ENCODE results near the gene SEBOX. TPM values are rescaled to one million over a fixed set of nuclear protein-coding genes. Genes with fewer than 3 reads are reported as not detected.
A peak's percentile ranks its signal among the peaks of the same experiment; 100 is the strongest.

The SEBOX gene
- total RNA-seq, 2 experiments from 2014 or later = not detected

GRCh38 chr17:28327031-28327607 lies 37.9 kb downstream of the SEBOX start:
- DNase-seq (peak; percentile 70), ATAC-seq (peak; percentile 88)
- Mint-ChIP-seq H3K9me3 (ENCODE audit: low read depth) (no peaks in the 10 kb centered on the region), H3K27me3 (no peaks in the 10 kb centered on the region), H3K36me3 (peaks cover 32% of the 10 kb centered on the region), H3K4me1 (peaks cover 32% of the 10 kb centered on the region), H3K27ac (peak overlapping the region; percentile 59), H3K4me3 (no peak overlapping the region)
- CTCF ChIA-PET = interaction anchor here (0.6 to 1.7 kb wide), 2 partner anchors 8 to 163 kb away, joined by 4 read pairs; partner anchors contain the start of genes IFT20 and TNFAIP1

GRCh38 chr17:28326114-28326513 lies 38.9 kb downstream of the SEBOX start:
- ATAC-seq = no peak
- H3K4me1 Mint-ChIP-seq = peaks cover 40% of the 10 kb centered on the region
- no peaks in the 10 kb centered on the region for H3K27me3 Mint-ChIP-seq
- CTCF ChIA-PET = interaction anchor here (1.7 kb wide), 1 partner anchor 9 kb away, joined by 4 read pairs; the partner anchor contains the start of genes IFT20 and TNFAIP1
- peaks cover 32% of the 10 kb centered on the region for H3K36me3 Mint-ChIP-seq
- no peaks in the 10 kb centered on the region for H3K9me3 Mint-ChIP-seq (ENCODE audit: low read depth)
- no peak overlapping the region for H3K4me3 Mint-ChIP-seq
- peak; percentile 33 for DNase-seq
- no peak overlapping the region for H3K27ac Mint-ChIP-seq

DNA sequence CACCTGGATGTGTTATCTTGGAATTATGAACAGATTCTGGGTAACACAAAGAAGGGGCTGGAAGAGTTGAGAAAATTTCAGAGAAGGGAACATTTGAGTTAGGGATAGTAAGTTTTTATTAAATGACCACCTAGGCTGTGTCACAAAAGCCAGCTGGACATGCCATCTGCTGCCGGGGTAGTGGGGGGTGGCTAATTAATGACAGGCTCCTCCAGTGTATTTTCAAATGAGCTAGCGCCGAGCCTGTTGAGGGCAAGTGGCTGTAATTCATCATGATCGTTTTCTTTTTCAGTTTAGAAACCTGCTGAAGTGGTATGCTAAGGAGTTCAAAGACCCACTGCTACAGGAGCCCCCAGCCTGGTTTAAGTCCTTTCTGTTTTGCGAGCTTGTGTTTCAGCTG lies 39.8 kb downstream of the SEBOX start:
- no peaks in the 10 kb centered on the region for H3K9me3 Mint-ChIP-seq (ENCODE audit: low read depth)
- no peaks in the 10 kb centered on the region for H3K27me3 Mint-ChIP-seq
- no peak overlapping the region for H3K27ac Mint-ChIP-seq
- H3K4me3 Mint-ChIP-seq = no peak overlapping the region
- peaks cover 49% of the 10 kb centered on the region for H3K4me1 Mint-ChIP-seq
- H3K36me3 Mint-ChIP-seq = peaks cover 34% of the 10 kb centered on the region
- ATAC-seq = no peak
- CTCF ChIA-PET = no interaction called here
- DNase-seq = no peak

DNA sequence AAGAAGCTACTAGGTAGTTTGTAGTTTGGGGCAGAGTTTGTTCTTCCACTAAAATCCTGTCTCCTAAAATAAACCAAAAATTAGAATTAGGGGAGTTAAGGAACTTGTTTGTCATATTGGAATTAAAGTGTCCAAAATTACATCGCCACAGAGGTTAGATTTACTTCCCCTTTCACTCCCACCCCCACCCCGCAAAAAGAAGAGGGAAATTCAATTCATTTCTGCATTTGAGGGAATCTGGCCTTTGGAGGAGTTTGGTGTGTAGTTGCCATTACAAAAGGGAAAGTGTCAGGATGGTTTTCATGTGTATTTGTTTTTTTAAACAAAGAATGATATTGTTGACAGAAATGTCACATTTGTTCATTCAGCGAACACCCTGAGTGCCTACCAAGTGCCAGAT lies 40.2 kb downstream of the SEBOX start:
- peaks cover 34% of the 10 kb centered on the region for H3K36me3 Mint-ChIP-seq
- CTCF ChIA-PET = no interaction called here
- H3K27ac Mint-ChIP-seq = no peak overlapping the region
- no peaks in the 10 kb centered on the region for H3K27me3 Mint-ChIP-seq
- ATAC-seq (no peak), DNase-seq (no peak)
- no peak overlapping the region for H3K4me3 Mint-ChIP-seq
- H3K4me1 Mint-ChIP-seq = peaks cover 53% of the 10 kb centered on the region
- no peaks in the 10 kb centered on the region for H3K9me3 Mint-ChIP-seq (ENCODE audit: low read depth)

GRCh38 chr17:28324267-28324745 lies 40.7 kb downstream of the SEBOX start:
- ATAC-seq (no peak), DNase-seq (no peak)
- Mint-ChIP-seq H3K36me3 (peaks cover 34% of the 10 kb centered on the region), H3K4me3 (no peak overlapping the region), H3K27me3 (no peaks in the 10 kb centered on the region), H3K9me3 (ENCODE audit: low read depth) (no peaks in the 10 kb centered on the region), H3K4me1 (peaks cover 54% of the 10 kb centered on the region), H3K27ac (no peak overlapping the region)
- CTCF ChIA-PET = no interaction called here

- Mint-ChIP-seq H3K36me3 (peaks cover 9% of the 10 kb centered on the region), H3K27me3 (no peaks in the 10 kb centered on the region), H3K27ac (peak overlapping the region; percentile 89), H3K4me1 (peaks cover 42% of the 10 kb centered on the region), H3K9me3 (ENCODE audit: low read depth) (no peaks in the 10 kb centered on the region), H3K4me3 (peak overlapping the region; percentile 94)
- DNase-seq (no peak), ATAC-seq (no peak)
- CTCF ChIA-PET = interaction anchor here (1.7 to 5.2 kb wide), 2 partner anchors 9 to 14 kb away, joined by 3 to 31 read pairs; partner anchors contain the start of genes IFT20 and TNFAIP1
Observed at GRCh38 chr17:28320215-28321061, 44.6 kb downstream of the SEBOX start.

DNA sequence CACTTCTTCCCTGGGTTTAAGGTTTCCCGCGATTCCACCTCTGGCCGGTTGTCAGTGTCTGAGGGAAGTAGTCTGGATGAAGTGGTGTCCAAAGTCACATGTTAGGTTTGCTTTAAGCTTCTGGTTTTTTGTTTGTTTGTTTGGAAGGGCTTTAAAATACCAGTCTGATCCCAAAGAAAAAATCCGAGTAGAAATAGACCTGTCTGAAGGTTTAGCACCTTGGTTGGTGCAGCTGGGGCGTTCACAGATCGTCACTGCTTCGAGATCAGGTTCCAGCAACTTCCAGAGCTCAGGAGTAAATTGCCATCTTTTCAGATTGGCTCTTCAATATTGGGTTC lies 45.4 kb downstream of the SEBOX start:
- H3K27me3 Mint-ChIP-seq = no peaks in the 10 kb centered on the region
- peaks cover 42% of the 10 kb centered on the region for H3K4me1 Mint-ChIP-seq
- ATAC-seq (no peak), DNase-seq (no peak)
- H3K4me3 Mint-ChIP-seq = peak overlapping the region; percentile 94
- H3K9me3 Mint-ChIP-seq (ENCODE audit: low read depth) = no peaks in the 10 kb centered on the region
- peak overlapping the region; percentile 89 for H3K27ac Mint-ChIP-seq
- peaks cover 8% of the 10 kb centered on the region for H3K36me3 Mint-ChIP-seq
- CTCF ChIA-PET = interaction anchor here (1.7 to 5.2 kb wide), 3 partner anchors 8 to 38 kb away, joined by 3 to 31 read pairs (median 5); partner anchors contain the start of genes IFT20, POLDIP2 and TNFAIP1

- no peaks in the 10 kb centered on the region for H3K27me3 Mint-ChIP-seq
- H3K36me3 Mint-ChIP-seq = peaks cover 8% of the 10 kb centered on the region
- CTCF ChIA-PET = interaction anchor here (1.0 to 5.2 kb wide), 8 partner anchors 8 to 425 kb away, joined by 3 to 31 read pairs (median 4); partner anchors contain the start of genes IFT20, LYRM9, POLDIP2 and TNFAIP1
- peaks cover 42% of the 10 kb centered on the region for H3K4me1 Mint-ChIP-seq
- peak; percentile 98 for DNase-seq
- H3K4me3 Mint-ChIP-seq = peak within 1 kb of the TSS; percentile 94
- peak within 1 kb of the TSS; percentile 89 for H3K27ac Mint-ChIP-seq
- H3K9me3 Mint-ChIP-seq (ENCODE audit: low read depth) = no peaks in the 10 kb centered on the region
- peak; percentile 99 for ATAC-seq
Observed at GRCh38 chr17:28318759-28319597, 46.0 kb downstream of the SEBOX start, which contains the start of gene TMEM97. TMEM97 (plus strand) TSS chr17:28319200; CDS start chr17:28319240, 40 bp downstream.

- Mint-ChIP-seq H3K36me3 (peaks cover 7% of the 10 kb centered on the region), H3K4me3 (peak overlapping the region; percentile 94), H3K4me1 (peaks cover 42% of the 10 kb centered on the region), H3K9me3 (ENCODE audit: low read depth) (no peaks in the 10 kb centered on the region), H3K27me3 (peaks cover 2% of the 10 kb centered on the region), H3K27ac (peak overlapping the region; percentile 89)
- DNase-seq = no peak
- CTCF ChIA-PET = interaction anchor here (0.7 to 5.2 kb wide), 11 partner anchors 9 to 424 kb away, joined by 3 to 31 read pairs (median 3); partner anchors contain the start of genes IFT20, LYRM9, POLDIP2 and TNFAIP1
- ATAC-seq = peak; percentile 3
Observed at GRCh38 chr17:28317966-28318758, 46.8 kb downstream of the SEBOX start.

GRCh38 chr17:28317099-28317965 lies 47.7 kb downstream of the SEBOX start:
- ATAC-seq (no peak), DNase-seq (no peak)
- Mint-ChIP-seq H3K9me3 (ENCODE audit: low read depth) (no peaks in the 10 kb centered on the region), H3K4me1 (peaks cover 35% of the 10 kb centered on the region), H3K36me3 (peaks cover 2% of the 10 kb centered on the region), H3K27me3 (peaks cover 3% of the 10 kb centered on the region), H3K4me3 (peak overlapping the region; percentile 94), H3K27ac (peak overlapping the region; percentile 89)
- CTCF ChIA-PET = interaction anchor here (0.7 to 5.2 kb wide), 8 partner anchors 8 to 424 kb away, joined by 3 to 31 read pairs (median 4); partner anchors contain the start of genes IFT20, LYRM9, POLDIP2 and TNFAIP1

DNA sequence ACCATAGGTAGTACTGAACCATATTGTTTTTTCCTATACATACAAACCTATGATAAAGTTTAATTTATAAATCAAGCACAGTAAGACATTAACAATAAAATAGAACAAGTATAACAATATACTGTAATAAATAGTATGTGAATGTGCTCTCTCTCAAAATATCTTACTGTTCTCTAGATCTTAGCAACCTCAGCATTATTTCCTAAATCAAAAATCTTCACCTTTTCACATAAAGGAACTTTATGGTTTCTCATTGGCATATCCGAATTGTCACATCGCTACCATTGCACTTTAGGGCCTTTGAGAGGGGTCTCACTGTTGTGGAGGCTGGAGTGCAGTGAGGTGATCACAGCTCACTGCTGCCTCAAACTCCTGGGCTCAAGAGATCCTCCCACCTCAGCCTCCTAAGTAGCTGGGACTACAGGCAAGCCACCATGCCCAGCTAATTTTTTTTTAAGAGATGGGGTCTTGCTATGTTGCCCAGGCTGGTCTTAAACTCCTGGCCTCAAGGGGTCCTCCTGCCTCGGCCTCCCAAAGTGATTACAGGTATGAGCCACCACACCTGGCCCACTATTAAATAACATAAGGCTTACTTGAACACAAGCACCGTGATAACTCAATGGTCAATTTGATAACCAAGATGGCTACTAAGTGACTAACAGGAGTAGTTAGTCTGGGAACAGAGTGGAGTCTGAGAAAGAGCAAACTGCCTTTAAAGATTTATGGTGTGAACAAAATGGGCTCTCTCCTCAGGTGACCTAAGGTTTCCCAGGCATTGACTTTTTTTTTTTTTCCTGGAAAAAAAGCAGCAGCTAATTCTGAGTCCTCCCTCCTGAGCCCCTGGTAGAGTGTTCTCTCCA lies 48.9 kb downstream of the SEBOX start:
- Mint-ChIP-seq H3K36me3 (peaks cover 2% of the 10 kb centered on the region), H3K9me3 (ENCODE audit: low read depth) (no peaks in the 10 kb centered on the region), H3K27ac (no peak overlapping the region), H3K4me3 (no peak overlapping the region), H3K4me1 (peaks cover 25% of the 10 kb centered on the region), H3K27me3 (peaks cover 3% of the 10 kb centered on the region)
- DNase-seq (no peak), ATAC-seq (no peak)
- CTCF ChIA-PET = interaction anchor here (2.4 kb wide), 1 partner anchor 422 kb away, joined by 8 read pairs; the partner anchor contains the start of gene LYRM9

Data from activated CD8-positive, alpha-beta memory T cell treated with anti-CD3 and anti-CD28 coated beads, Interleukin-2, amount 10 ng/mL, durations not matched to agents 7 days and 5 days (primary cell).